B cell (primary cell): ENCODE results near the gene PRKACB. TPM values are rescaled to one million over a fixed set of nuclear protein-coding genes. Genes with fewer than 3 reads are reported as not detected.

Experiments
- ATAC-seq: fragments of 200-7000 bp; cut with Tn5 transposase; one replicate; pipeline ENCODE4 v1.10.0; 2021; ENCODE audit warnings: low read depth, mild to moderate bottlenecking, moderate number of reproducible peaks, moderate library complexity
- CTCF ChIA-PET: fragments of 350-600 bp; sonication (Branson Sonifier 250); formaldehyde crosslinking; loops from one replicate; lab custom pipeline; 2021; ENCODE audit warnings: antibody characterized with exemption, inconsistent platforms; lab: Charles Lee
- POLR2A ChIA-PET: fragments of 350-600 bp; sonication (Branson Sonifier 250); formaldehyde crosslinking; loops from one replicate; lab custom pipeline; 2021; ENCODE audit warnings: antibody characterized with exemption; lab: Charles Lee
- DNase-seq: peaks from one replicate; pipeline ENCODE4 v3.0.0; 2013
- H2AFZ ChIP-seq: 2 replicates; pipeline ENCODE4 v1.6.1; 2012; ENCODE audit warnings: mild to moderate bottlenecking, low read depth, low read length; ENCODE audit not compliant: insufficient read depth, poor library complexity, severe bottlenecking
- H3K27ac ChIP-seq, 2 donors: 1 replicate in 1 of 2; 2 replicates in 1 of 2; pipeline ENCODE4 v1.5.1; 2012 to 2013; ENCODE audit warnings: low read length in 2 of 2, mild to moderate bottlenecking in 2 of 2, moderate library complexity in 1 of 2
- H3K27me3 ChIP-seq, 4 experiments: fragments of 200-600 bp in 1 of 4; sonication (generic) in 1 of 4; replicated peaks in 1 of 4; 1 replicate in 2 of 4; 2 replicates in 2 of 4; pipeline versions ENCODE4 v1.6.1 to v1.7.0; 2013 to 2016; ENCODE audit warnings: low read length in 3 of 4, mild to moderate bottlenecking in 2 of 4, mixed read lengths in 1 of 4, moderate library complexity in 1 of 4; ENCODE audit not compliant: insufficient read depth in 4 of 4, control insufficient read depth in 3 of 4; ENCODE audit errors: control extremely low read depth in 1 of 4
- H3K36me3 ChIP-seq, 2 experiments: replicated peaks in 1 of 2; 1 replicate in 1 of 2; 2 replicates in 1 of 2; pipeline versions ENCODE4 v1.6.1 to v1.7.1; 2013; ENCODE audit warnings: low read length in 1 of 2; ENCODE audit not compliant: insufficient read depth in 2 of 2, control insufficient read depth in 1 of 2; ENCODE audit errors: control extremely low read depth in 1 of 2, extremely low read depth in 1 of 2
- H3K4me1 ChIP-seq, 2 donors: fragments of 200-600 bp in 1 of 2; sonication (generic) in 1 of 2; 1 replicate in 1 of 2; 2 replicates in 1 of 2; pipeline versions ENCODE4 v1.5.1 to v1.6.1; 2013 to 2017; ENCODE audit warnings: low read length in 2 of 2; ENCODE audit not compliant: control insufficient read depth in 2 of 2, insufficient read depth in 2 of 2
- H3K4me2 ChIP-seq: replicated peaks from 2 replicates; pipeline ENCODE3; 2012; ENCODE audit warnings: mild to moderate bottlenecking, low read depth, low read length; ENCODE audit not compliant: poor library complexity, severe bottlenecking
- H3K4me3 ChIP-seq, 5 experiments: fragments of 200-600 bp in 1 of 5; sonication (generic) in 1 of 5; 1 replicate in 3 of 5; 2 replicates in 2 of 5; pipeline versions ENCODE4 v1.5.1 to v1.7.0; 2011 to 2016; ENCODE audit warnings: low read length in 4 of 5, mild to moderate bottlenecking in 4 of 5, low read depth in 2 of 5, control low read depth in 1 of 5, moderate library complexity in 1 of 5; ENCODE audit not compliant: insufficient read depth in 1 of 5; ENCODE audit errors: control extremely low read depth in 1 of 5, extremely low read depth in 1 of 5
- H3K79me2 ChIP-seq: fragments of 200-600 bp; sonication (generic); one replicate; pipeline ENCODE4 v1.6.0; 2016; ENCODE audit warnings: low read length; ENCODE audit not compliant: control insufficient read depth, insufficient read depth
- H3K9ac ChIP-seq: fragments of 200-600 bp; sonication (generic); 2 replicates; pipeline ENCODE4 v1.6.1; 2017; ENCODE audit warnings: mild to moderate bottlenecking, low read length, moderate library complexity
- H3K9me3 ChIP-seq, 3 donors: one replicate each; pipeline versions ENCODE4 v1.6.1 to v1.7.1; 2013; ENCODE audit warnings: low read length in 2 of 3; ENCODE audit not compliant: control insufficient read depth in 2 of 3, insufficient read depth in 1 of 3; ENCODE audit errors: control extremely low read depth in 1 of 3
- H4K20me1 ChIP-seq: 2 replicates; pipeline ENCODE4 v1.6.0; 2012; ENCODE audit warnings: mild to moderate bottlenecking, low read length; ENCODE audit not compliant: insufficient read depth, control insufficient read depth, poor library complexity, severe bottlenecking
- H3K27ac Mint-ChIP-seq: one replicate; pipeline ENCODE4 v1.8.0; 2021; ENCODE audit warnings: mixed read lengths
- H3K27me3 Mint-ChIP-seq: one replicate; pipeline ENCODE4 v1.8.0; 2021; ENCODE audit warnings: mixed read lengths
- H3K4me1 Mint-ChIP-seq: one replicate; pipeline ENCODE4 v1.8.0; 2021; ENCODE audit warnings: mixed read lengths
- H3K4me3 Mint-ChIP-seq: one replicate; pipeline ENCODE4 v1.8.0; 2021; ENCODE audit warnings: mixed read lengths
- H3K9me3 Mint-ChIP-seq: one replicate; pipeline ENCODE4 v1.8.0; 2022; ENCODE audit warnings: mixed read lengths; ENCODE audit not compliant: insufficient read depth
- CTCF ChIP-seq: fragments of 200-600 bp; IDR thresholded peaks from one replicate; pipeline ENCODE4 v1.8.0; 2022; ENCODE audit warnings: antibody characterized with exemption, mild to moderate bottlenecking
- EZH2 ChIP-seq: IDR thresholded peaks from 2 replicates; pipeline ENCODE4 v1.6.1; 2012; ENCODE audit warnings: borderline replicate concordance, low read depth, mild to moderate bottlenecking, moderate library complexity, low read length; ENCODE audit not compliant: insufficient read depth, poor library complexity, severe bottlenecking
- WGBS: methylation state at CpG from one replicate; pipeline ENCODE4 v1.1.5; 2013; ENCODE audit warnings: missing lambda C conversion rate; ENCODE audit not compliant: insufficient coverage; 5-methylcytosine and 5-hydroxymethylcytosine counted together
- intact Hi-C: fragments of 100-400 bp; cut with micrococcal nuclease; formaldehyde crosslinking; loops from one replicate; pipeline ENCODE4 v1.10.0; 2022
- polyA plus RNA-seq: library from polyadenylated mRNA; depleted of rRNA; stranded (reverse); fragments of >200 nt; gene quantifications from 2 replicates; pipeline ENCODE4 v1.2.3, GENCODE V29; 2012
- total RNA-seq, 2 donors: library from RNA; stranded (reverse); fragments of 120-200 nt in 1 of 2; gene quantifications; 1 replicate in 1 of 2; 2 replicates in 1 of 2; pipeline versions ENCODE4 v1.2.3 to v1.2.4, GENCODE V29; 2013 to 2022

The PRKACB gene
- total and polyA plus RNA-seq, 2 donors (not counting 1 experiment from before 2014, with no cell fraction given), result 14.9 to 53.9 TPM

- no peak overlapping the region for H2AFZ ChIP-seq
- Mint-ChIP-seq H3K4me1 (peaks cover 67% of the 10 kb centered on the region), H3K27ac (no peak overlapping the region), H3K4me3 (no peak overlapping the region), H3K9me3 (no peaks in the 10 kb centered on the region), H3K27me3 (no peaks in the 10 kb centered on the region)
- no peak overlapping the region for H3K4me3 ChIP-seq
- peaks cover 87% of the 10 kb centered on the region for H3K79me2 ChIP-seq
- CTCF ChIA-PET, result interaction anchor here (0.6 to 1.2 kb wide), 4 partner anchors 8 to 293 kb away, joined by 3 to 7 read pairs (median 4); no protein-coding TSS in a partner anchor
- ATAC-seq (no peak), DNase-seq (no peak)
- H3K27me3 ChIP-seq, result no peaks in the 10 kb centered on the region
- intact Hi-C loops, result loop anchor here (5.0 to 10.0 kb wide), 2 partner anchors 34 to 356 kb away; partner anchors contain the start of genes GNG5 and SPATA1
- H3K9me3 ChIP-seq, result peaks cover 0 to 4% (median 0%) of the 10 kb centered on the region in 3 donors
- H3K4me2 ChIP-seq, result peak overlapping the region; percentile 73
- TF ChIP-seq EZH2 (no peak), CTCF (no peak)
- H4K20me1 ChIP-seq, result no peaks in the 10 kb centered on the region
- peaks cover 30 to 60% of the 10 kb centered on the region in 2 donors for H3K4me1 ChIP-seq
- H3K27ac ChIP-seq, result no peak overlapping the region
- H3K9ac ChIP-seq, result no peak overlapping the region
- H3K36me3 ChIP-seq, result no peaks in the 10 kb centered on the region
- POLR2A ChIA-PET, result no interaction called here
- no CpG with 5 or more reads among the region's 1 CpG for WGBS
These were observed 4.7 kb downstream of the PRKACB start for GRCh38 chr1:84148758-84149157.

- Histone ChIP-seq H3K4me3 (peak overlapping the region in 1 of 5 experiments; percentile 24), H3K36me3 (no peaks in the 10 kb centered on the region), H3K79me2 (peaks cover 97% of the 10 kb centered on the region), H4K20me1 (no peaks in the 10 kb centered on the region), H3K9me3 (peaks cover 0 to 4% (median 0%) of the 10 kb centered on the region in 3 donors), H3K9ac (no peak overlapping the region), H3K27ac (peak overlapping the region in 1 of 2 donors; percentile 45), H3K4me2 (peak overlapping the region; percentile 40), H3K4me1 (peaks cover 37 to 57% of the 10 kb centered on the region in 2 donors), H2AFZ (peak overlapping the region; percentile 8), H3K27me3 (no peaks in the 10 kb centered on the region)
- peak overlapping the region; percentile 64 for H3K4me3 Mint-ChIP-seq
- TF ChIP-seq EZH2, result no peak
- no peak for TF ChIP-seq CTCF
- CTCF ChIA-PET, result interaction anchor here (0.9 to 1.6 kb wide), 6 partner anchors 9 to 283 kb away, joined by 3 to 11 read pairs (median 4); partner anchors contain the start of gene PRKACB
- intact Hi-C loops, result no loop called here
- peak; percentile 73 for ATAC-seq
- POLR2A ChIA-PET, result no interaction called here
- H3K27ac Mint-ChIP-seq, result peak overlapping the region; percentile 78
- H3K9me3 Mint-ChIP-seq, result no peaks in the 10 kb centered on the region
- no peaks in the 10 kb centered on the region for H3K27me3 Mint-ChIP-seq
- DNase-seq, result peak; percentile 25
- no CpG with 5 or more reads among the region's 3 CpGs for WGBS
- peaks cover 76% of the 10 kb centered on the region for H3K4me1 Mint-ChIP-seq
These were observed 8.6 kb downstream of the PRKACB start for GRCh38 chr1:84152649-84153056.
